HTERT RPE-1 (cell line): ENCODE results near the gene LENEP.

Experiments
- in situ Hi-C: fragments of 300-500 bp; cut with MboI; formaldehyde crosslinking; loops from 4 replicates; pipeline ENCODE4 v1.14.3; 2020; ENCODE audit warnings: low sequenced_read_pairs

The LENEP gene

DNA sequence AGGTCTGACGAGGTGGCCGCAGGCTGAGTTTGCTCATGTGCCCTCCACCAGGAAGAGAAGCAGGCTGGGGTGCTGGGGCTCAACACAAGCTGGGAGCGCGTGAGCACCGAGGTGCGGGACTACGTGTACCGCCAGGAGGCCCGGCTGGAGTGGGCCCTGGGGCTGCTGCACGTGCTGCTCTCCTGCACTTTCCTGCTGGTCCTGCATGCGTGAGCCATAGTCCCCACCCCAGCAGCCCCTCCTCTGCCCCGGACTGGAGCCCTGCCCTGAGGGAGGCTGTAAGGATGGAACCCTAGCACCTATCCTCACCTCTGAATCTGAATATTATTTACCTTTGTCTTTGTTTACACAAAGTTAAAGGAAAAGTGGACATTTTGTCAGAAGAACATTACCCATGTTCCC, 49.9 kb downstream of the LENEP start:
- in situ Hi-C loops = no loop called here

DNA sequence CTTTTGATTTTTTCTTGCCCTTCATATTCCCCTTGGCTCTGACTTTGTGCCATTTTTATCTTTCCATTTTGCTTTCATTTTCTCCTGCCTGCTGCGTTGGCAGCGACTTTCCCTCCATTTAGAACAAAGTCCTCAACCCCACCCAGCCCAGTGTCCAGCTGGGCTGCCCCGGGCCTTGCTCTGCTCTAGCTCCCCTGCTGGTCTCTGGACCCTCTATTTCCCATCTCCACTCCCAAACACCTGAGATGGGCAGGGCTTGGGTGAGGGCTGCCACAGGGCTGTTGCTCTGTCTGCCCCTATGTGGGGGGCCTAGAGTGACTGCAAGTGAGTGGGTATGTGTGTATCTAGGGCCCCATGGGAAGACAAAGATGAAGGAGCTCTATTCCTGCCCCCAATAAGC, 50.4 kb downstream of the LENEP start:
- in situ Hi-C loops = no loop called here
